Bronchial epithelial cell (primary cell): ENCODE measurements around the gene AOX1. TPM values are rescaled to one million over a fixed set of nuclear protein-coding genes. Genes with fewer than 3 reads are reported as not detected.

Experiments
- DNase-seq: peaks from one replicate; pipeline ENCODE4 v3.0.0-alpha.2; 2010; ENCODE audit warnings: low read depth
- FAIRE-seq: peaks from 2 replicates; lab custom pipeline; 2011; peaks lifted over from hg19 to GRCh38; lab: Jason Lieb, UNC
- H3K27me3 ChIP-seq: 2 replicates; pipeline ENCODE4 v1.5.1; 2011; ENCODE audit warnings: low read length; ENCODE audit not compliant: control insufficient read depth, insufficient read depth
- H3K36me3 ChIP-seq: 2 replicates; pipeline ENCODE4 v1.5.1; 2011; ENCODE audit warnings: low read length; ENCODE audit not compliant: control insufficient read depth, insufficient read depth
- H3K4me3 ChIP-seq: 2 replicates; pipeline ENCODE4 v1.5.1; 2011; ENCODE audit warnings: mild to moderate bottlenecking, low read depth, low read length, control low read depth
- total RNA-seq: library from RNA; depleted of rRNA; stranded (reverse); fragments of >200 nt; gene quantifications from 2 replicates; pipeline ENCODE4 v1.2.1, GENCODE V29; 2014
- TF ChIP-seq, protein P1 (sequence below): IDR thresholded peaks from 2 replicates; pipeline ENCODE4 v1.5.1; 2011; ENCODE audit warnings: mild to moderate bottlenecking, moderate library complexity, low read length, control low read depth, inconsistent platforms; ENCODE audit not compliant: insufficient read depth, severe bottlenecking

Gene AOX1
- total RNA-seq, 1 donor from 2014 or later = 8.4 TPM

DNA sequence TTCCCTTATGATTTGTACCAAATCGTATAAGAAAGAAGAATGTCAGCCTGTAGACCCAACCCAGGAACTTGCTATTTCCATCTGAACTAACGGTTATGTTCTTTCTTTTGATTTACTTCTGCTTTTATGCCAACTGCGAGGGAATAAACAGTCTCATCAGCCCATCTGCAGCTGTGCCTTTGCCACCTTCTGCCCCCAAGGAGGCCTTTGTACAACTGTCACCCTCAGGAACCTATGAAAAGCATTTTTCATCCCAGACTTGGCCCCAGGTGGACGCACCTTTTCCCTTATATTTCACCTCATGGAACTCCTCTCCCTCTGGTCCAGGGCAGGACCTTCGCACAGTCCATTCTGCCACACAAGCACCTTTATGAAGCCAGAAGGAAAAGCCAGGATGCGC is 109.8 kb downstream of the AOX1 start:
- FAIRE-seq (no peak), DNase-seq (no peak)
- no peaks in the 10 kb centered on the region for H3K36me3 ChIP-seq
- TF ChIP-seq, protein P1, sequence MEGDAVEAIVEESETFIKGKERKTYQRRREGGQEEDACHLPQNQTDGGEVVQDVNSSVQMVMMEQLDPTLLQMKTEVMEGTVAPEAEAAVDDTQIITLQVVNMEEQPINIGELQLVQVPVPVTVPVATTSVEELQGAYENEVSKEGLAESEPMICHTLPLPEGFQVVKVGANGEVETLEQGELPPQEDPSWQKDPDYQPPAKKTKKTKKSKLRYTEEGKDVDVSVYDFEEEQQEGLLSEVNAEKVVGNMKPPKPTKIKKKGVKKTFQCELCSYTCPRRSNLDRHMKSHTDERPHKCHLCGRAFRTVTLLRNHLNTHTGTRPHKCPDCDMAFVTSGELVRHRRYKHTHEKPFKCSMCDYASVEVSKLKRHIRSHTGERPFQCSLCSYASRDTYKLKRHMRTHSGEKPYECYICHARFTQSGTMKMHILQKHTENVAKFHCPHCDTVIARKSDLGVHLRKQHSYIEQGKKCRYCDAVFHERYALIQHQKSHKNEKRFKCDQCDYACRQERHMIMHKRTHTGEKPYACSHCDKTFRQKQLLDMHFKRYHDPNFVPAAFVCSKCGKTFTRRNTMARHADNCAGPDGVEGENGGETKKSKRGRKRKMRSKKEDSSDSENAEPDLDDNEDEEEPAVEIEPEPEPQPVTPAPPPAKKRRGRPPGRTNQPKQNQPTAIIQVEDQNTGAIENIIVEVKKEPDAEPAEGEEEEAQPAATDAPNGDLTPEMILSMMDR = no peak
- H3K4me3 ChIP-seq = no peak overlapping the region
- no peaks in the 10 kb centered on the region for H3K27me3 ChIP-seq

DNA sequence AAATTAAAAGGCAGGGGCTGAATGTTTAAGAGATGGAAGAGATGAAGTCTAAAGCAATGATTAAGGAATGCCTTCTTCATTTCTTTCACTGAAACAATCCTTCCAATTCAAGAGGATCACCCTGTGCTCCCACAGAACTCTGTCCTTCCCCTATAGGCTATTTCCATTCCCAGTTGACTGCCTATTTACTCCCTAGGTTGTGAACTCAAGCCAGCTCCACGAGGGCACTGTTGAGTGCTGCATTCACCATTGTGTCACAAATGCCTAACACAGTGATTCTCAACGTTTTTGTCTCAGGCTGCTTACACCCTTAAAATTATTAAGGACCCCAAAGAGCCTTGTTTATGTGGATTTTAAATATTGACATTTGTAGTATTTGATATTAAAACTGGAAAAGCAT is 112.4 kb downstream of the AOX1 start:
- DNase-seq (no peak), FAIRE-seq (no peak)
- H3K27me3 ChIP-seq = no peaks in the 10 kb centered on the region
- TF ChIP-seq, protein P1 = no peak
- H3K36me3 ChIP-seq = no peaks in the 10 kb centered on the region
- no peak overlapping the region for H3K4me3 ChIP-seq

DNA sequence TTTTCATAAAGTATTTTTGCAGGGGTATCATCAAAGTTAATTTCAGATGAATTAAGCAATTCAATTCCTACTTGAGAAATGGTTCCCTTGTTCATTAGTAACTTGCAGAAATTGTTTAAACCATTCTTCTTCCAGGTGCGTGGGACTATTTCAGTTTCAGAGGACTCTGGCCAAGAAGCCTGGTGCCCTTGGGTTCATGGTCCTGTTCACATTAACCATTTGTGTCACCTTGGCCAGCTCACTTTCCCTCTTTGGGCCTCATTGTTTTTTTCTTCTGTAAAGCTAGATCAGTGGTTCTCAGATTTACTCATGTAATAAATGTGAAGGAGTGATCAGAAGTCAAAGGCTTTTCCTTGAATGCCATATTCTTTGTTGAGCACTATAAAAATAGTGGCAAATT is 113.5 kb downstream of the AOX1 start:
- TF ChIP-seq, protein P1 = no peak
- FAIRE-seq (no peak), DNase-seq (no peak)
- Histone ChIP-seq H3K27me3 (no peaks in the 10 kb centered on the region), H3K4me3 (no peak overlapping the region), H3K36me3 (no peaks in the 10 kb centered on the region)

DNA sequence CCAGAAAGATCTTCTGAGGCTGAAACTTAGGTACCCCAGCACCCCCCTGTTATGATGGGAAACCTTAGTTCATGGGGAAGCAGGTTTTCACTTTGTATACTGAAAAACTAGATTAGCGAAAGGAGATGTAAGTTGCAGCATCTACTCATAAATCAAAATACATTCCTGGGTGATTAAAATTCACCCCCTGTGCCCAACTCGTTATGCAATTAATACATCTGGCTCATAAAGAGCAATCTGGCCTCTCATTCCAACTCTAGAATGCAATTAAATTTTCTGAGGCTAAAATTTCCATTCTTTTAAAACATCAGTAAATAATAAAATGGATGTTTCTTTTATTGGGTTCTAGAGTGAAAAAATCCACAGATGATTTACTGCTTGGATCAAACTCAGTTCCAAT is 115.0 kb downstream of the AOX1 start:
- FAIRE-seq (no peak), DNase-seq (no peak)
- Histone ChIP-seq H3K36me3 (no peaks in the 10 kb centered on the region), H3K4me3 (no peak overlapping the region), H3K27me3 (no peaks in the 10 kb centered on the region)
- TF ChIP-seq, protein P1 = no peak

DNA sequence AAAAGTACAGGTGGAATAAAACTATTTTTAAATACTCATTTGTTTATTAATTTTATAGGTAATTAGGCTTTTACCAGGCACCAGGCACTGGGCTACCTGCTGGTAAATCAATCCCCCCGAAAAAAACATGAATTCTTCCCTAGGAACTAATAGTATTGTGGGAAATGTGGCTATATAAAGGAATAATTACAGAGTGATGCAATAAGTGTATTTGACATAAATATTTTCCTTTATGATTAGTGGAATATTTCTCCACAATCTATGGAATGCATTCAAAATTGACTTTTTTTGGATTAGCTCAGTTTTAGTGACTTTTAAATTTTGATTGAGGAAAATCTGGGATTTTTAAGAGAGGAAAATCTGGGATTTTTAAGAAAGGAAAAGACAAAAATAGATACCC is 116.2 kb downstream of the AOX1 start:
- Histone ChIP-seq H3K27me3 (no peaks in the 10 kb centered on the region), H3K36me3 (no peaks in the 10 kb centered on the region), H3K4me3 (no peak overlapping the region)
- FAIRE-seq = no peak
- no peak for DNase-seq
- TF ChIP-seq, protein P1 = no peak

DNA sequence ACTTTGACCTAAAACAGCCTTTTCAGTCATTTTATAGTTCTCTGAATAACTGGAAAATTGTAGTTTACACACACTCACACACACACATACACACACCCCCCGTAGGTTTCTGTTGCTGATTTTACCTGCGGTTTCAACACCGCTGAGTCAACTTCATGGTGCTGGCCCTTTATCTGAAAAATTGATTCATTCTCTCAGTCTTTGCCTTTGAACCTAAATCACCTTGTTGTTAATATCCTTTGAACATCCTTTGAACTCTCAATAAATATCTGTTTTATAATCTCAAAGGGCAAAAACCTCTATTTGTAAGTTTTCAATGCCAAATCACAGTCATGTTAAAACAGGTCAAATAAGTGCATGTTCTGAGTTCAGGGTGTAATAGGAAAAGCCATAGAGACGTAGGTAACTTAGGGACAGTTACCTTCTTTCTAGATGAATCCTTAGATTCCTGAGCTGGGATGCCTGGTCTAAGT is 116.9 kb downstream of the AOX1 start:
- peak; percentile 15 for DNase-seq
- H3K36me3 ChIP-seq = no peaks in the 10 kb centered on the region
- FAIRE-seq = no peak
- TF ChIP-seq, protein P1 = no peak
- no peaks in the 10 kb centered on the region for H3K27me3 ChIP-seq
- H3K4me3 ChIP-seq = no peak overlapping the region
